GM13976 (cell line): Measurements from ENCODE around the gene GLP2R.

Experiments
- DNase-seq: peaks from one replicate; pipeline ENCODE4 v3.0.0; 2012; ENCODE audit warnings: low spot score
- CTCF ChIP-seq: IDR thresholded peaks from 2 replicates; pipeline ENCODE4 v1.5.1; 2012; ENCODE audit warnings: borderline replicate concordance, mild to moderate bottlenecking; ENCODE audit not compliant: insufficient read depth; ENCODE audit errors: extremely low read depth, missing control alignments, control extremely low read depth
- in situ Hi-C: fragments of 300-500 bp; cut with MboI; formaldehyde crosslinking; loops from one replicate; pipeline ENCODE4 v1.12.0; 2022; ENCODE audit warnings: low sequenced_read_pairs, mixed read lengths, inconsistent platforms; ENCODE audit not compliant: unreplicated experiment

Gene GLP2R

GRCh38 chr17:9859781-9860180 is 34.1 kb downstream of the GLP2R start:
- no peak for DNase-seq
- in situ Hi-C loops: no loop called here
- TF ChIP-seq CTCF: no peak

- in situ Hi-C loops: no loop called here
- DNase-seq: no peak
- no peak for TF ChIP-seq CTCF
Observed at GRCh38 chr17:9860851-9861250, 35.1 kb downstream of the GLP2R start.

DNA sequence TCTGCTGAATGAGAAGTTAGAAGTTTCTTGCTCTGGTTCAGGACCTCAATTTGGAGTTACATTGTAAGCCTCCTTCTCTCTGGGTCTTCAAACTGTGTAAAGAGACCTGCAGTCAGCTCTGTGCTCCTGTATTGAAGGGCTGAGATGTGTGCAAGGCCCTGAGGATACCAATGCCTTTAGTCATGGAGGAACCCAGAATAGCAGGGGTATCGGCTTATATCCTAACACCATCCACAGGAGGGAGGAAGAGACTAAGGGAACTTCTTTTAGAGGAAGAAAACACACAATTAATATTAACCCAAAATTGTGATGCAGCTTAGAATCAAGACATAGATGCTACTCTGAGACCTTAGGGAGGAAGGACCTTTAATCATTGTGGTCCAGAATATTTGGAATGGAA is 36.5 kb downstream of the GLP2R start:
- in situ Hi-C loops: no loop called here
- no peak for DNase-seq
- no peak for TF ChIP-seq CTCF

DNA sequence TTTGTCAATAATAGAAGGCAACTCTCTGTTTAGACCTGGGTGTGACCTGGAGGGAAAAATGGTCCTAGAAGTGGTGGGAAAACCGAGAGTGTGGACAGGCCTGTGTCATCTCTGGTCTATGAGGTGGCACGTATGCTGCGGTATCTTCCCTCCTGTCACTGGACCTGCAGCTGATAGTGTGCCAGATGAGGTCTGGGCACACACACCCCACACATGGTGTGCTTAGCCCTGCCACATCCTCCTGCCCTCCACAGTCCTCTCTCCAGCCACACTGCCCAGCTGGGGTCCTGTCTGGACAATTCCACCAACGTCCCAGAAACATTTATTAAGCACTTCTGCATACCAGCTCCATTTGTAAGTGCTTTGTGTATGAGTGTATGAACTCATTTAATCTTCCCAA is 37.2 kb downstream of the GLP2R start:
- TF ChIP-seq CTCF: no peak
- no peak for DNase-seq
- in situ Hi-C loops: no loop called here

GRCh38 chr17:9865586-9865985 is 39.9 kb downstream of the GLP2R start:
- no peak for TF ChIP-seq CTCF
- in situ Hi-C loops: no loop called here
- DNase-seq: no peak

GRCh38 chr17:9868552-9868951 is 42.8 kb downstream of the GLP2R start:
- DNase-seq: no peak
- no peak for TF ChIP-seq CTCF
- in situ Hi-C loops: no loop called here

DNA sequence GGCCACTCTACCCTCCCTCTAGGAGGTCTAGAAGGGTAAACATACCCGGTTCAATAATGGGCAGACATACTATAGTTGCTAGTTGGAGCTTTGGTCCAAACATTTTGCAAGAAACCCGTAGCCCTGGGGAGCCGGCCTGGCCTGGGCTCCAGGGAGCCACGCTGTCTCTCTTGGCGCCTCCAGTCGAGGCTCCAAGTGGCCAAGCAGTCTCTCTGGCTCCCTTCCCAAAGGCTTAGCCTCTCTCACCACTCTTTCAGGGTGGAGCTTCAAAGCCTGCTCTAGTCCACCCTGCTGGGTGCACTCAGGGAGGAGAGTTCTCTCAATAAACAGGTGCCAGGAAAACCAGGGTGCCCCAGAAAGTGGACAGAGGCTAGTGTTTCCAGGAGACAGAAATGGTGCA is 47.1 kb downstream of the GLP2R start:
- in situ Hi-C loops: no loop called here
- DNase-seq: no peak
- TF ChIP-seq CTCF: no peak
